ENCODE measurements around the gene GAD1.

DNA sequence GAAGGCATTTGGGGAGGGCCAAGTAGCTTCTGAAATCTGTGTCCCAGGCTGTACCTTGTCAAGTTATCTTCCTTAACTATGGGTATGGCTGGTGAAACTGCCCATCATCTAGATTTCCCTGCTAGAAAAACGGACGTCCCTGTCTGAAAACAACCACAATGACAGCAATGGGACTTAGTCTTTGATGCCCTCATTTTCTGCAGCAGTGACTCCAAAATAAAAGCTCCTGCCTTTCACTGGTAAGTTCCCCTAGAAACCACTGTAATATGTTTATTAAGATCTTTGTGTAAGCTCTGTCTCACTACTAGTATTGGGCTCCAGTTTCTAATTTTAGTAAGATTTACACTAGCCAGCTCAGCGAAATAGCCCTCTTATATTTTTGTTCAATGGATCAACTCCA lies 65.2 kb downstream of the GAD1 start:
- no peak for TF ChIP-seq SREBF2 (IDR thresholded peaks at IDR 0.05; ENCODE audit: low read length)
- TF ChIP-seq NFIC (IDR thresholded peaks at IDR 0.05; ENCODE audit: low read depth, low read length), result no peak
- TF ChIP-seq, protein P1, sequence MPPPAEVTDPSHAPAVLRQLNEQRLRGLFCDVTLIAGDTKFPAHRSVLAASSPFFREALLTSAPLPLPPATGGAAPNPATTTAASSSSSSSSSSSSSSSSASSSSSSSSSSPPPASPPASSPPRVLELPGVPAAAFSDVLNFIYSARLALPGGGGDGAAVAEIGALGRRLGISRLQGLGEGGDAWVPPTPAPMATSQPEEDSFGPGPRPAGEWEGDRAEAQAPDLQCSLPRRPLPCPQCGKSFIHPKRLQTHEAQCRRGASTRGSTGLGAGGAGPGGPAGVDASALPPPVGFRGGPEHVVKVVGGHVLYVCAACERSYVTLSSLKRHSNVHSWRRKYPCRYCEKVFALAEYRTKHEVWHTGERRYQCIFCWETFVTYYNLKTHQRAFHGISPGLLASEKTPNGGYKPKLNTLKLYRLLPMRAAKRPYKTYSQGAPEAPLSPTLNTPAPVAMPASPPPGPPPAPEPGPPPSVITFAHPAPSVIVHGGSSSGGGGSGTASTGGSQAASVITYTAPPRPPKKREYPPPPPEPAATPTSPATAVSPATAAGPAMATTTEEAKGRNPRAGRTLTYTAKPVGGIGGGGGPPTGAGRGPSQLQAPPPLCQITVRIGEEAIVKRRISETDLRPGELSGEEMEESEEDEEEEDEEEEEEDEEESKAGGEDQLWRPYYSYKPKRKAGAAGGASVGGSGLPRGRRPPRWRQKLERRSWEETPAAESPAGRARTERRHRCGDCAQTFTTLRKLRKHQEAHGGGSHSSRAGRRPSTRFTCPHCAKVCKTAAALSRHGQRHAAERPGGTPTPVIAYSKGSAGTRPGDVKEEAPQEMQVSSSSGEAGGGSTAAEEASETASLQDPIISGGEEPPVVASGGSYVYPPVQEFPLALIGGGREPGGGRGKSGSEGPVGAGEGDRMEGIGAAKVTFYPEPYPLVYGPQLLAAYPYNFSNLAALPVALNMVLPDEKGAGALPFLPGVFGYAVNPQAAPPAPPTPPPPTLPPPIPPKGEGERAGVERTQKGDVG (CRISPR knock-in tag; IDR thresholded peaks at IDR 0.05), result no peak
- TF ChIP-seq SUZ12 (IDR thresholded peaks at IDR 0.05; ENCODE audit: unreplicated experiment), result no peak
- TF ChIP-seq POLR2A (IDR thresholded peaks at IDR 0.05; ENCODE audit: low read depth, low read length), result no peak
- TF ChIP-seq, protein P2, sequence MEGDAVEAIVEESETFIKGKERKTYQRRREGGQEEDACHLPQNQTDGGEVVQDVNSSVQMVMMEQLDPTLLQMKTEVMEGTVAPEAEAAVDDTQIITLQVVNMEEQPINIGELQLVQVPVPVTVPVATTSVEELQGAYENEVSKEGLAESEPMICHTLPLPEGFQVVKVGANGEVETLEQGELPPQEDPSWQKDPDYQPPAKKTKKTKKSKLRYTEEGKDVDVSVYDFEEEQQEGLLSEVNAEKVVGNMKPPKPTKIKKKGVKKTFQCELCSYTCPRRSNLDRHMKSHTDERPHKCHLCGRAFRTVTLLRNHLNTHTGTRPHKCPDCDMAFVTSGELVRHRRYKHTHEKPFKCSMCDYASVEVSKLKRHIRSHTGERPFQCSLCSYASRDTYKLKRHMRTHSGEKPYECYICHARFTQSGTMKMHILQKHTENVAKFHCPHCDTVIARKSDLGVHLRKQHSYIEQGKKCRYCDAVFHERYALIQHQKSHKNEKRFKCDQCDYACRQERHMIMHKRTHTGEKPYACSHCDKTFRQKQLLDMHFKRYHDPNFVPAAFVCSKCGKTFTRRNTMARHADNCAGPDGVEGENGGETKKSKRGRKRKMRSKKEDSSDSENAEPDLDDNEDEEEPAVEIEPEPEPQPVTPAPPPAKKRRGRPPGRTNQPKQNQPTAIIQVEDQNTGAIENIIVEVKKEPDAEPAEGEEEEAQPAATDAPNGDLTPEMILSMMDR (IDR thresholded peaks at IDR 0.05 in 2 of 3, conservative IDR thresholded peaks at IDR 0.05 in 1 of 3; ENCODE audit: control insufficient read depth in 2 of 3, extremely low read depth in 1 of 3, insufficient read depth in 1 of 3, low read depth in 3 of 3, low read length in 3 of 3), result no peak
- TF ChIP-seq EED (IDR thresholded peaks at IDR 0.05; ENCODE audit: low read depth), result no peak
- TF ChIP-seq, protein P3, sequence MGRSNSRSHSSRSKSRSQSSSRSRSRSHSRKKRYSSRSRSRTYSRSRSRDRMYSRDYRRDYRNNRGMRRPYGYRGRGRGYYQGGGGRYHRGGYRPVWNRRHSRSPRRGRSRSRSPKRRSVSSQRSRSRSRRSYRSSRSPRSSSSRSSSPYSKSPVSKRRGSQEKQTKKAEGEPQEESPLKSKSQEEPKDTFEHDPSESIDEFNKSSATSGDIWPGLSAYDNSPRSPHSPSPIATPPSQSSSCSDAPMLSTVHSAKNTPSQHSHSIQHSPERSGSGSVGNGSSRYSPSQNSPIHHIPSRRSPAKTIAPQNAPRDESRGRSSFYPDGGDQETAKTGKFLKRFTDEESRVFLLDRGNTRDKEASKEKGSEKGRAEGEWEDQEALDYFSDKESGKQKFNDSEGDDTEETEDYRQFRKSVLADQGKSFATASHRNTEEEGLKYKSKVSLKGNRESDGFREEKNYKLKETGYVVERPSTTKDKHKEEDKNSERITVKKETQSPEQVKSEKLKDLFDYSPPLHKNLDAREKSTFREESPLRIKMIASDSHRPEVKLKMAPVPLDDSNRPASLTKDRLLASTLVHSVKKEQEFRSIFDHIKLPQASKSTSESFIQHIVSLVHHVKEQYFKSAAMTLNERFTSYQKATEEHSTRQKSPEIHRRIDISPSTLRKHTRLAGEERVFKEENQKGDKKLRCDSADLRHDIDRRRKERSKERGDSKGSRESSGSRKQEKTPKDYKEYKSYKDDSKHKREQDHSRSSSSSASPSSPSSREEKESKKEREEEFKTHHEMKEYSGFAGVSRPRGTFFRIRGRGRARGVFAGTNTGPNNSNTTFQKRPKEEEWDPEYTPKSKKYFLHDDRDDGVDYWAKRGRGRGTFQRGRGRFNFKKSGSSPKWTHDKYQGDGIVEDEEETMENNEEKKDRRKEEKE (IDR thresholded peaks at IDR 0.05), result no peak
